SK-N-SH (cell line): Measurements from ENCODE around the gene NSDHL. TPM values are rescaled to one million over a fixed set of nuclear protein-coding genes. Genes with fewer than 3 reads are reported as not detected.

Experiments used
- CTCF ChIA-PET: fragments of 300-600, 350-600 bp; formaldehyde crosslinking; extraction: SDS; loops from one replicate; lab custom pipeline; 2021; lab: Yijun Ruan, JAX
- POLR2A ChIA-PET: fragments of 350-600 bp; sonication (Branson Sonifier 250); formaldehyde crosslinking; extraction: SDS; loops from one replicate; lab custom pipeline; 2020; ENCODE audit warnings: antibody characterized with exemption, inconsistent platforms; lab: Yijun Ruan, JAX
- DNase-seq: peaks from one replicate; pipeline ENCODE4 v3.0.0; 2012
- H2AFZ ChIP-seq: fragments of 200-600 bp; sonication (generic); 2 replicates; pipeline ENCODE4 v1.8.1; 2016; ENCODE audit warnings: antibody characterized with exemption, mild to moderate bottlenecking, low read depth
- H3F3A ChIP-seq: fragments of 200-600 bp; sonication (generic); replicated peaks from 2 replicates; pipeline ENCODE3; 2016; ENCODE audit warnings: antibody characterized with exemption, mild to moderate bottlenecking; ENCODE audit not compliant: insufficient read depth
- H3K27ac ChIP-seq, 2 experiments: fragments of 200-500 bp in 1 of 2; fragments of 200-600 bp in 1 of 2; sonication (Bioruptor generic) in 1 of 2; sonication (generic), shearing (Covaris generic) in 1 of 2; 2 replicates each; pipeline versions ENCODE4 v1.5.1 to v1.6.1; 2014 to 2016; ENCODE audit warnings: low read depth in 2 of 2, inconsistent platforms in 1 of 2, low read length in 1 of 2, mild to moderate bottlenecking in 1 of 2, mixed read lengths in 1 of 2
- H3K27me3 ChIP-seq: fragments of 200-600 bp; sonication (generic), shearing (Covaris generic); 2 replicates; pipeline ENCODE4 v1.6.1; 2016; ENCODE audit warnings: mixed run types; ENCODE audit not compliant: insufficient read depth
- H3K36me3 ChIP-seq, 2 experiments: fragments of 200-500 bp in 1 of 2; fragments of 200-600 bp in 1 of 2; sonication (Bioruptor generic) in 1 of 2; sonication (generic) in 1 of 2; replicated peaks in 1 of 2; 2 replicates each; pipeline versions ENCODE3 to v1.5.1; 2014 to 2016; ENCODE audit warnings: low read length in 1 of 2, mild to moderate bottlenecking in 1 of 2; ENCODE audit not compliant: insufficient read depth in 2 of 2, control insufficient read depth in 1 of 2
- H3K4me1 ChIP-seq, 2 experiments: fragments of 200-500 bp in 1 of 2; fragments of 200-600 bp in 1 of 2; sonication (Bioruptor generic) in 1 of 2; sonication (generic), shearing (Covaris generic) in 1 of 2; 2 replicates each; pipeline versions ENCODE4 v1.5.1 to v1.6.1; 2014 to 2016; ENCODE audit warnings: low read depth in 1 of 2, low read length in 1 of 2, mixed run types in 1 of 2; ENCODE audit not compliant: insufficient read depth in 2 of 2, control insufficient read depth in 1 of 2
- H3K4me2 ChIP-seq: fragments of 200-600 bp; sonication (generic), shearing (Covaris generic); 2 replicates; pipeline ENCODE4 v1.6.1; 2017; ENCODE audit warnings: mixed run types
- H3K4me3 ChIP-seq, 2 experiments: fragments of 200-500 bp in 1 of 2; fragments of 200-600 bp in 1 of 2; sonication (Bioruptor generic) in 1 of 2; sonication (generic), shearing (Covaris generic) in 1 of 2; 2 replicates each; pipeline versions ENCODE4 v1.5.1 to v1.8.1; 2014 to 2016; ENCODE audit warnings: low read depth in 2 of 2, inconsistent platforms in 1 of 2, low read length in 1 of 2, mild to moderate bottlenecking in 1 of 2, mixed read lengths in 1 of 2, moderate library complexity in 1 of 2
- H3K79me2 ChIP-seq: fragments of 200-600 bp; sonication (generic); 2 replicates; pipeline ENCODE4 v1.8.1; 2017; ENCODE audit warnings: mild to moderate bottlenecking; ENCODE audit not compliant: insufficient read depth
- H3K9ac ChIP-seq: fragments of 200-600 bp; sonication (generic); 2 replicates; pipeline ENCODE4 v1.6.1; 2017; ENCODE audit warnings: mixed run types
- H3K9me2 ChIP-seq: fragments of 200-600 bp; sonication (generic); 2 replicates; pipeline ENCODE4 v1.6.1; 2017; ENCODE audit warnings: mixed run types
- H3K9me3 ChIP-seq: fragments of 200-600 bp; sonication (generic); 2 replicates; pipeline ENCODE4 v1.6.1; 2017; ENCODE audit warnings: mixed run types, mild to moderate bottlenecking, moderate library complexity
- H4K20me1 ChIP-seq: fragments of 200-600 bp; sonication (generic); 2 replicates; pipeline ENCODE4 v1.6.1; 2017; ENCODE audit warnings: mild to moderate bottlenecking, mixed run types; ENCODE audit not compliant: insufficient read depth
- CTCF ChIP-seq: fragments of 200-600 bp; sonication (generic); IDR thresholded peaks from 2 replicates; pipeline ENCODE4 v1.6.1; 2017; ENCODE audit warnings: antibody characterized with exemption, mild to moderate bottlenecking, moderate library complexity
- ELF1 ChIP-seq: IDR thresholded peaks from 2 replicates; pipeline ENCODE4 v1.4.0; 2012
- EZH2phosphoT487 ChIP-seq: fragments of 200-600 bp; sonication (generic); IDR thresholded peaks from 2 replicates; pipeline ENCODE4 v1.6.1; 2017; ENCODE audit warnings: low read depth, mixed run types, mild to moderate bottlenecking, antibody characterized with exemption, moderate library complexity, borderline replicate concordance
- GATA2 ChIP-seq: sonication (generic); formaldehyde crosslinking; IDR thresholded peaks from 2 replicates; pipeline ENCODE4 v1.5.0; 2020; ENCODE audit warnings: mild to moderate bottlenecking, missing genetic modification reagents
- IRF3 ChIP-seq: fragments of 150-350 bp; IDR thresholded peaks from 2 replicates; pipeline ENCODE4 v1.6.1; 2016; ENCODE audit warnings: mild to moderate bottlenecking, low read depth, low read length
- JUND ChIP-seq: IDR thresholded peaks from 2 replicates; pipeline ENCODE4 v1.4.0; 2012
- NFIC ChIP-seq: IDR thresholded peaks from 2 replicates; pipeline ENCODE4 v1.4.0; 2012; ENCODE audit warnings: borderline replicate concordance
- NRF1 ChIP-seq: IDR thresholded peaks from 2 replicates; pipeline ENCODE4 v1.6.1; 2012; ENCODE audit warnings: low read depth, mild to moderate bottlenecking, low read length
- POLR2AphosphoS5 ChIP-seq: IDR thresholded peaks from 2 replicates; pipeline ENCODE4 v1.6.1; 2012; ENCODE audit warnings: low read depth, low read length
- RAD21 ChIP-seq: IDR thresholded peaks from 2 replicates; pipeline ENCODE4 v1.6.1; 2012; ENCODE audit warnings: mild to moderate bottlenecking, low read length
- TCF12 ChIP-seq: IDR thresholded peaks from 2 replicates; pipeline ENCODE4 v1.4.0; 2012
- YY1 ChIP-seq: IDR thresholded peaks from 2 replicates; pipeline ENCODE4 v1.4.0; 2012; ENCODE audit warnings: low read depth, mild to moderate bottlenecking
- ZBTB33 ChIP-seq: IDR thresholded peaks from 2 replicates; pipeline ENCODE4 v1.4.0; 2012; ENCODE audit warnings: low read depth, borderline replicate concordance
- WGBS: methylation state at CpG from one replicate; pipeline ENCODE4 v1.1.6; 2017; ENCODE audit warnings: low lambda C conversion rate; 5-methylcytosine and 5-hydroxymethylcytosine counted together
- polyA plus RNA-seq, 3 experiments: library from polyadenylated mRNA; depleted of rRNA; stranded (reverse); fragments of >200 nt; gene quantifications; 2 replicates each; pipeline ENCODE4 v1.2.3, GENCODE V29; 2012

Gene NSDHL
- polyA plus RNA-seq, 1 of the 3 experiments (the other 2 are of a cell fraction): 24.8 TPM

GRCh38 chrX:152917656-152918579, 87.1 kb downstream of the NSDHL start:
- TF ChIP-seq NRF1 (no peak), JUND (no peak), CTCF (no peak), YY1 (no peak)
- ChIA-PET POLR2A (no interaction called here), CTCF (interaction anchor here (1.2 to 5.4 kb wide), 4 partner anchors 8 to 87 kb away, joined by 3 to 37 read pairs (median 8); partner anchors contain the start of genes CETN2, NSDHL and ZNF185)
- Histone ChIP-seq H2AFZ (no peak overlapping the region), H3K9me2 (no peaks in the 10 kb centered on the region), H3K4me1 (peaks cover 0 to 14% of the 10 kb centered on the region in 2 experiments; a peak in 1 of 4 replicates), H3K9me3 (no peaks in the 10 kb centered on the region), H3K4me3 (no peak overlapping the region), H3K79me2 (no peaks in the 10 kb centered on the region), H4K20me1 (no peaks in the 10 kb centered on the region), H3K27ac (no peak overlapping the region), H3K9ac (no peak overlapping the region), H3F3A (no peaks in the 10 kb centered on the region), H3K27me3 (peaks cover 12% of the 10 kb centered on the region; the same call in 1 of the 2 replicates), H3K36me3 (no peaks in the 10 kb centered on the region), H3K4me2 (no peak overlapping the region)
- DNase-seq: no peak
- WGBS: 56% methylated on average over 11 of the region's 21 CpGs

GRCh38 chrX:152918707-152919106, 87.8 kb downstream of the NSDHL start:
- CTCF ChIA-PET: interaction anchor here (5.4 kb wide), 1 partner anchor 19 kb away, joined by 37 read pairs; the partner anchor contains the start of gene ZNF185

More at GRCh38 chrX:152918707-152919106, 87.8 kb downstream of the NSDHL start:
- Histone ChIP-seq H3F3A (no peaks in the 10 kb centered on the region), H3K27ac (no peak overlapping the region), H3K9ac (no peak overlapping the region), H3K36me3 (no peaks in the 10 kb centered on the region), H3K9me2 (no peaks in the 10 kb centered on the region), H3K79me2 (no peaks in the 10 kb centered on the region), H3K27me3 (peaks cover 8% of the 10 kb centered on the region; the same call in 1 of the 2 replicates), H3K9me3 (no peaks in the 10 kb centered on the region), H3K4me2 (no peak overlapping the region), H2AFZ (no peak overlapping the region), H4K20me1 (no peaks in the 10 kb centered on the region), H3K4me3 (no peak overlapping the region), H3K4me1 (peaks cover 0 to 8% of the 10 kb centered on the region in 2 experiments; a peak in 1 of 4 replicates)
- TF ChIP-seq POLR2AphosphoS5: no peak
- TF ChIP-seq RAD21: no peak
- no peak for TF ChIP-seq EZH2phosphoT487
- no peak for TF ChIP-seq ELF1
- no peak for TF ChIP-seq IRF3
- TF ChIP-seq CTCF: no peak
- no peak for TF ChIP-seq TCF12
- TF ChIP-seq NFIC: no peak
- no peak for TF ChIP-seq ZBTB33
- no peak for TF ChIP-seq GATA2 (CRISPR knock-in tag)
- DNase-seq: no peak
- POLR2A ChIA-PET: no interaction called here
- WGBS: 39% methylated on average over 5 of the region's 7 CpGs
